DND-41 (cell line): ENCODE data around the gene KCNA1.

Experiments used
- ATAC-seq: fragments of 200-7000 bp; cut with Tn5 transposase; 3 replicates; pipeline ENCODE4 v1.9.1; 2021; ENCODE audit warnings: low read depth; ENCODE audit not compliant: insufficient read depth
- DNase-seq: peaks from one replicate; pipeline ENCODE4 v3.0.0-alpha.2; 2020
- H2AFZ ChIP-seq: 2 replicates; pipeline ENCODE4 v1.6.0; 2012; ENCODE audit warnings: low read depth, low read length
- H3K27ac ChIP-seq: 2 replicates; pipeline ENCODE4 v1.5.1; 2012; ENCODE audit warnings: low read length, inconsistent platforms
- H3K27me3 ChIP-seq: fragments of 200-600 bp; sonication (generic); 2 replicates; pipeline ENCODE4 v1.6.0; 2012; ENCODE audit warnings: low read length, mild to moderate bottlenecking, inconsistent platforms; ENCODE audit not compliant: insufficient read depth, poor library complexity
- H3K36me3 ChIP-seq: 2 replicates; pipeline ENCODE4 v1.5.1; 2012; ENCODE audit warnings: low read length, inconsistent platforms; ENCODE audit not compliant: insufficient read depth
- H3K4me1 ChIP-seq: 2 replicates; pipeline ENCODE4 v1.5.1; 2012; ENCODE audit warnings: mild to moderate bottlenecking, low read length; ENCODE audit not compliant: insufficient read depth
- H3K4me2 ChIP-seq: 2 replicates; pipeline ENCODE4 v1.6.0; 2012; ENCODE audit warnings: mild to moderate bottlenecking, moderate library complexity, low read length, inconsistent platforms; ENCODE audit not compliant: insufficient read depth
- H3K4me3 ChIP-seq, 2 experiments: fragments of 200-600 bp in 1 of 2; shearing (Covaris generic) in 1 of 2; 2 replicates each; pipeline ENCODE4 v1.5.1; 2012 to 2016; ENCODE audit warnings: inconsistent platforms in 2 of 2, low read length in 2 of 2, mild to moderate bottlenecking in 2 of 2, low read depth in 1 of 2, moderate library complexity in 1 of 2
- H3K79me2 ChIP-seq: 2 replicates; pipeline ENCODE4 v1.6.0; 2012; ENCODE audit warnings: low read length, inconsistent platforms; ENCODE audit not compliant: insufficient read depth
- H3K9ac ChIP-seq: 2 replicates; pipeline ENCODE4 v1.6.0; 2012; ENCODE audit warnings: low read depth, mild to moderate bottlenecking, inconsistent platforms, low read length, moderate library complexity
- H3K9me3 ChIP-seq: 2 replicates; pipeline ENCODE4 v1.5.1; 2012; ENCODE audit warnings: low read length, moderate library complexity, mild to moderate bottlenecking, inconsistent platforms; ENCODE audit not compliant: insufficient read depth, severe bottlenecking
- H4K20me1 ChIP-seq: 2 replicates; pipeline ENCODE4 v1.6.0; 2012; ENCODE audit warnings: low read length; ENCODE audit not compliant: insufficient read depth
- CTCF ChIP-seq: IDR thresholded peaks from 2 replicates; pipeline ENCODE4 v1.5.1; 2012; ENCODE audit warnings: borderline replicate concordance, low read length, moderate library complexity, mild to moderate bottlenecking; ENCODE audit not compliant: poor library complexity, severe bottlenecking; ENCODE audit errors: extremely low read depth
- EZH2 ChIP-seq: IDR thresholded peaks from 3 replicates; pipeline ENCODE4 v1.6.1; 2012; ENCODE audit warnings: borderline replicate concordance, low read depth, mild to moderate bottlenecking, moderate library complexity, low read length, inconsistent platforms; ENCODE audit not compliant: severe bottlenecking

KCNA1 gene

GRCh38 chr12:4934407-4935035, 24.8 kb downstream of the KCNA1 start:
- Histone ChIP-seq H3K4me3 (no peak overlapping the region), H3K36me3 (no peaks in the 10 kb centered on the region), H4K20me1 (no peaks in the 10 kb centered on the region), H3K9me3 (no peaks in the 10 kb centered on the region), H3K27me3 (peaks cover 16% of the 10 kb centered on the region), H3K4me1 (no peaks in the 10 kb centered on the region), H3K9ac (no peak overlapping the region), H3K79me2 (no peaks in the 10 kb centered on the region), H2AFZ (no peak overlapping the region), H3K4me2 (no peak overlapping the region), H3K27ac (no peak overlapping the region)
- ATAC-seq (no peak), DNase-seq (no peak)
- no peak for TF ChIP-seq CTCF
- TF ChIP-seq EZH2 = no peak

GRCh38 chr12:4938900-4939299, 29.2 kb downstream of the KCNA1 start:
- Histone ChIP-seq H3K27ac (no peak overlapping the region), H3K4me1 (no peaks in the 10 kb centered on the region), H3K27me3 (peaks cover 36% of the 10 kb centered on the region), H3K9ac (no peak overlapping the region), H3K79me2 (no peaks in the 10 kb centered on the region), H3K36me3 (no peaks in the 10 kb centered on the region), H3K4me2 (no peak overlapping the region), H4K20me1 (no peaks in the 10 kb centered on the region), H3K9me3 (no peaks in the 10 kb centered on the region), H2AFZ (no peak overlapping the region), H3K4me3 (no peak overlapping the region)
- TF ChIP-seq EZH2 (no peak), CTCF (no peak)
- ATAC-seq (no peak), DNase-seq (no peak)

GRCh38 chr12:4939418-4940023, 29.8 kb downstream of the KCNA1 start:
- Histone ChIP-seq H3K4me2 (no peak overlapping the region), H3K27ac (no peak overlapping the region), H3K79me2 (no peaks in the 10 kb centered on the region), H4K20me1 (no peaks in the 10 kb centered on the region), H3K9me3 (no peaks in the 10 kb centered on the region), H3K4me1 (no peaks in the 10 kb centered on the region), H3K27me3 (peaks cover 39% of the 10 kb centered on the region), H2AFZ (no peak overlapping the region), H3K9ac (no peak overlapping the region), H3K4me3 (no peak overlapping the region), H3K36me3 (no peaks in the 10 kb centered on the region)
- ATAC-seq (no peak), DNase-seq (no peak)
- TF ChIP-seq EZH2 = no peak
- TF ChIP-seq CTCF = no peak
